HG03520 (cell line): ENCODE measurements around the gene PLEKHA4.
"Not testable (repeated sequence)": the region's sequence is repeated elsewhere in the genome, so short reads cannot be mapped to it uniquely, and the experiment has no call there.

ENCODE experiments used
- ATAC-seq: cut with Tn5 transposase; IDR thresholded peaks from one replicate; pipeline ENCODE4 v1.9.1; 2021; ENCODE audit warnings: mild to moderate bottlenecking, moderate library complexity; ENCODE audit not compliant: unreplicated experiment

Gene PLEKHA4

DNA sequence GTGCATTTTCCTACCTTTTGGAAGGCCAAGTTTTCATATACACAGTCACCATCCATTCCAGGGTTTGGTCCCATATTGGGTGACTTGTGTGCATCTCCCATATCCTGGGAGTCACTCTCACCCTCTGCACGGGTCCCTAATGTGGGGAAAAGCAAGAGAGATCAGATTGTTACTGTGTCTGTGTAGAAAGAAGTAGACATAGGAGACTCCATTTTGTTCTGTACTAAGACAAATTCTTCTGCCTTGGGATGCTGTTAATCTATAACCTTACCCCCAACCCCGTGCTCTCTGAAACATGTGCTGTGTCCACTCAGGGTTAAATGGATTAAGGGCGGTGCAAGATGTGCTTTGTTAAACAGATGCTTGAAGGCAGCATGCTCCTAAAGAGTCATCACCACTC lies 21.1 kb upstream of the PLEKHA4 start:
- not testable (repeated sequence) for ATAC-seq

GRCh38 chr19:48887861-48888612 lies 19.6 kb upstream of the PLEKHA4 start:
- no peak for ATAC-seq

DNA sequence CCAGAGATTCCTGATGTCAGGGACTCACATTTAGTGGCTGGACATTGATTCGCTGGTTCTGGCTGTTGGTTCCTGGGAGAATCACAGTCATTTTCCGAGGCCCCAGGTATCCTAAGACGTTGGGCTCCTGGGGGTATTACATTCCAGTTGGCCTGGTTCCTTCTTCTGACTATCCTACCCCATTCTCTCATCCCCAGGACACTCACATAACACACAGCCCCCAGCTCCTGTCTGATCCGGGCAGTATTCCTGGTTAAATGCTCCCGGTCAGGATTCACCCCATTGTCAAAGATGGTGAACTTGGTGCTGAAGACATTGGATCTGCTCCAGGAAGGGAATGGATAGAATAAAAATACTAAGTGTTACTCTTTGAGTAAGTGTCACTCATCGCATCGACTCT lies 15.3 kb upstream of the PLEKHA4 start:
- ATAC-seq, result no peak

DNA sequence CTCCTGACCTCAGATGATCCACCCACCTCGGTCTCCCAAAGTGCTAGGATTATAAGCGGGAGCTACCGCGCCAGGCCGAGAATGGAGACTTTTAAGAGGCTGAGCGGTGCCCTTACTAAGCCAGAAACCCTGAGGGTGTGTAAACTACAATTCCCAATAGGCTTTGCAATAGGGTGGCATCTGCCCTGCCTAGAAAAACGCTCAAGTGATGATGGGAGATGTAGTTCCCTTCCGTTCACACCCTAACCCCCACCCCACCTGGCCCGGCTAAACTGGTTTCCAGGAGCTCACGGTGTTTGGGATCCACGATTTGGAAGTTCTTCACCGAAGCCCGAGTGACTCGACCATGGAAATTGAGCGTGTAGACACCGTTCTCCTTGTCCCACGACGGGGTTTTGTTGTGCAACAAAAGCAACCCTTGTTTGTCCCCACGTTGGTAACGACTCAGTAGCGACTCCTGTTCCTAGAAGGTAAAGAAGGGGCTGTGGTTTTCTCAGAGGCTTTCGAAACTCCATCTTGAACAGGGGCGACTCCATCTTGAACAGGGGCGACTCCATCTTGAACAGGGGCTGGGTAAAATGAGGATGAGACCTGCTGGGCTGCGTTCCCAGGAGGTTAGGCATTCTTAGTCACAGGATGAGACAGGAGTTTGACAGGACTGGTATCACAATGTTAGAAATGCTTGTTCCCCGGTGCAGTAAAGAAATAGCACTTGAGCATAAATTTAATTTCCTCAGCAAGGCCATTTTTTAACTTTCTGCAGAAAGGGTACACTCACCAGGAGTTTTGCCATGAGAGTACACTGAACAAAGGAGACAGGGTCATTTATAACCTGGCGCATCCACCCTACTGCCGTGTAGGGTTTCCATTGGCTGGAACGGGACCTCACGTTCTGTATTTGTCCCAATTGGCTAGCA lies 13.6 kb upstream of the PLEKHA4 start:
- ATAC-seq, result no peak

DNA sequence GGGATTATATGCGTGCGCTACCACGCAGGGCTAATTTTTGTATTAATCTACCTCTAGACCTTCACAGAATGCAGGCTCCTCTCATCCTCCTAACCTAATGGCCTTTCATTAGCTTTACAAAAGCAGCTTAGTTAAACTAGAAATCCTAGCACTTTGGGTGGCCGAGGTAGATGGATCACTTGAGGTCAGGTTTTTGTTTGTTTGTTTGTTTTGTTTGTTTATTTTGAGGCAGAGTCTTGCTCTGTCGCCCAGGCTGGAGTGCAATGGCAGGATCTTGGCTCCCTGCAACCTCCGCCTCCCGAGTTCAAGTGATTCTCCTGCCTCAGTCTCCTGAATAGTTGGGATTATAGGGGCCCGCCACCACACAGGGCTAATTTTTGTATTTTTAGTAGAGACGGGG lies 11.3 kb upstream of the PLEKHA4 start:
- ATAC-seq, result not testable (repeated sequence)

DNA sequence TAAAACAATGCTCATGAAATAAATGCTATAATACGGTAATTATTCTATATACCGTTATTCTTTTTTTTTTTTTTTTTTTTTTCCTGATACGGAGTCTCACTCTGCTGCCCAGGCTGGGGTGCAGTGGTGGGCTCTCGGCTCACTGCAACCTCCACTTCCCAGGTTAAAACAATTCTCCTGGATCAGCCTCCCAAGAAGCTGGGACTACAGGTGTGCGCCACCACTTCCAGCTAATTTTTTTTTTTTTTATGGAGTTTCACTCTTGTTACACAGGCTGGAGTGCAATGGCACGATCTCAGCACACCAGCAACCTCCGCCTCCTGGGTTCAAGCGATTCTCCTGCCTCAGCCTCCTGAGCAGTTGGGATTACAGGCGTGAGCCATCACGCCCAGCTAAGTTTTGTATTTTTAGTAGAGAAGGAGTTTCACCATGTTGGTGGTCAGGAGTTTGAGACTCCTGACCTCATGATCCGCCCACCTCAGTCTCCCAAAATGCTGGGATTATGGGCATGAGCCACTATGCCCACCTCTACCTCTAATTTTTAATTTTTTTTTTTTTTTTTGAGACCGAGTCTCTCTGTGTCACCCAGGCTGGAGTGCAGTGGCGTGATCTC lies 10.7 kb upstream of the PLEKHA4 start:
- ATAC-seq, result no peak

DNA sequence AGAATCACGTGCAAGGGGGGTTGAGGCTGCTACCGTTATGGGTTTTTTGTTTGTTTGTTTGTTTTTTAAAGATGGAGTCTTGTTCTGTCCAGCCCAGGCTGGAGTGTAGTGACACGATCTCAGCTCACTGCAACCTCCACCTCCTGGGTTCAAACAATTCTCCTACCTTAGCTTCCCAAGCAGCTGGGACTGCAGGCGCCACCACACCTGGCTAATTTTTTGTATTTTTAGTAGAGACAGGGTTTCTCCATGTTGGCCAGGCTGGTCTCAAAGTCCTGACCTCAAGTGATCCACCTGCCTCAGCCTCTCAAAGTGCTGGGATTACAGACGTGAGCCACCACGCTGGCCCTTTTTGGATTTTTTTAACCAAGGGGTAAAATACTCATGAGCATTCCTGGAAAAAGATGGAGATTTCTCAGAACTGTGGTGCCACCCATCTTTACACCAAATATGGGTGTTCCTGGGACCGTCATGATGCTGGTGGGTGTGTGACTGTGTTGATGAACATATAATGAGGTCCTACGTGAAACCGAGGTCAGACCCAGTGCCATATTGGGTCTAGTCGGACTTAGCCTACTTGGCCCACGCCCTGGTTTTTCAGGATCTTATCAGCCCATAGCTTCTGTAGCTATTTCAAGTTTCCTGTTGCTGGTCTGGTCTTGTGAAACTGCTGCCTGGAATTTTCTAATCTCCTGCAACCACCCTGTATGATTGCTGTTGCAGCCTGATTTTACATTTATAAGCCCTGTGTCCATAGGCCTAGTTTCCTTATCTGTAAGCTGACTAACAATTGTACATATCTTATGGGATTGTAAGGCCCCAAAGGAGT lies 10.0 kb upstream of the PLEKHA4 start:
- ATAC-seq, result no peak

DNA sequence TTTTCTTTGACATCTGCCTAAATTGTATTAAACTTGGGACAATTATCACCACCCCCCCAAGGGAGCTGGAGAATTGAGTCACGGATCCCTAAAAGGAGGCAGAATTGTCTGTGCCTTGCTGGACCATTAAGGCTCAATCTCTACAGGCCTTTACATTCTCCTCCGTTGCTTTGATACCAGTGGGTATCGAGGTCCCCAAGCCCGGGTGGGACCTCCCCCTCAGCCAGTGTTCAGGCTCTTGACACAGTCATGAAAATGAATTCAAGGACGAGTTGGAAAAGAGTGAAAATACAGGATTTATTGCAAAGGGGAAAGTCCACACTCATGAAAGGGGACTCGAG lies 9.4 kb upstream of the PLEKHA4 start:
- ATAC-seq, result no peak

- ATAC-seq, result not testable (repeated sequence)
Observed at GRCh38 chr19:48876043-48876981, 7.9 kb upstream of the PLEKHA4 start.

DNA sequence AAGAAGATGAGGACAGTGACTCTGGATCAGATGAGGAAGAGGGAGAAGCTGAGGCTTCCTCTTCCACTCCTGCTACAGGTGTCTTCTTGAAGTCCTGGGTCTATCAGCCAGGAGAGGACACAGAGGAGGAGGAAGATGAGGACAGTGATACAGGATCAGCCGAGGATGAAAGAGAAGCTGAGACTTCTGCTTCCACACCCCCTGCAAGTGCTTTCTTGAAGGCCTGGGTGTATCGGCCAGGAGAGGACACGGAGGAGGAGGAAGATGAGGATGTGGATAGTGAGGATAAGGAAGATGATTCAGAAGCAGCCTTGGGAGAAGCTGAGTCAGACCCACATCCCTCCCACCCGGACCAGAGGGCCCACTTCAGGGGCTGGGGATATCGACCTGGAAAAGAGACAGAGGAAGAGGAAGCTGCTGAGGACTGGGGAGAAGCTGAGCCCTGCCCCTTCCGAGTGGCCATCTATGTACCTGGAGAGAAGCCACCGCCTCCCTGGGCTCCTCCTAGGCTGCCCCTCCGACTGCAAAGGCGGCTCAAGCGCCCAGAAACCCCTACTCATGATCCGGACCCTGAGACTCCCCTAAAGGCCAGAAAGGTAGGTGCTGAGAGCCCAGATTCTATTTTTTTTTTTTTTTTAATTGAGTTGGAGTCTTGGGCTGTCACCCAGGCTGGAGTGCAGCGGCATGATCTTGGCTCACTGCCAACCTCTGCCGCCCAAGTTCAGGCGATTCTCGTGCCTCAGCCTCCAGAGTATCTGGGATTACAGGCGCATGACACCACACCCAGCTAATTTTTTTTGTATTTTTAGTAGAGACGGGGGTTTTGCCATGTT lies 6.1 kb upstream of the PLEKHA4 start:
- ATAC-seq, result no peak

- no peak for ATAC-seq
Observed at GRCh38 chr19:48873476-48874302, 5.3 kb upstream of the PLEKHA4 start.

DNA sequence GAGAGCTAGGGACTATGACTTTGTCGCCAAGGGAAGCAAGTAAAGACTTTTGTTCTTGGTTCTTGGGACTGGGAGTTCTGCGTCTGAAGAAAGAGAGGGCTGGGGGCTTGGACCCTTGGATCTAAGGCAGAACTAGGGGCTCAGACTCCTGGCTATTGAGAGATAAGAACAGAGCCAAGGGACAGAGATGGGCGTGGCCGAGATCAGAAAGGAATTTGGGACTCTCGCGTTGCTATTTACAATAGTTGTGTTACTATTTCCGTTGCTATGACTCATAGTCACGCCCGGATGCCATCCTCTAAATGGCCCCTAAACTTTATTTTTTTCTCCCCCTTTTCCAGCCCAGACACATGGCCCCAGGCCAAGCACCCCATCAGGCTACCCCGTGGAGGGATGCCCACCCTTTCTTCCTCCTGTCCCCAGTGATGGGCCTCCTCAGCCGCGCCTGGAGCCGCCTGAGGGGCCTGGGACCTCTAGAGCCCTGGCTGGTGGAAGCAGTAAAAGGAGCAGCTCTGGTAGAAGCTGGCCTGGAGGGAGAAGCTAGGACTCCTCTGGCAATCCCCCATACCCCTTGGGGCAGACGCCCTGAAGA lies 4.6 kb upstream of the PLEKHA4 start:
- no peak for ATAC-seq

GRCh38 chr19:48872182-48872883 lies 3.9 kb upstream of the PLEKHA4 start, which contains the start of gene PPP1R15A:
Gene PPP1R15A (plus strand): TSS chr19:48872421. CDS start chr19:48873234, 813 bp downstream.
- ATAC-seq, result peak; percentile 46

DNA sequence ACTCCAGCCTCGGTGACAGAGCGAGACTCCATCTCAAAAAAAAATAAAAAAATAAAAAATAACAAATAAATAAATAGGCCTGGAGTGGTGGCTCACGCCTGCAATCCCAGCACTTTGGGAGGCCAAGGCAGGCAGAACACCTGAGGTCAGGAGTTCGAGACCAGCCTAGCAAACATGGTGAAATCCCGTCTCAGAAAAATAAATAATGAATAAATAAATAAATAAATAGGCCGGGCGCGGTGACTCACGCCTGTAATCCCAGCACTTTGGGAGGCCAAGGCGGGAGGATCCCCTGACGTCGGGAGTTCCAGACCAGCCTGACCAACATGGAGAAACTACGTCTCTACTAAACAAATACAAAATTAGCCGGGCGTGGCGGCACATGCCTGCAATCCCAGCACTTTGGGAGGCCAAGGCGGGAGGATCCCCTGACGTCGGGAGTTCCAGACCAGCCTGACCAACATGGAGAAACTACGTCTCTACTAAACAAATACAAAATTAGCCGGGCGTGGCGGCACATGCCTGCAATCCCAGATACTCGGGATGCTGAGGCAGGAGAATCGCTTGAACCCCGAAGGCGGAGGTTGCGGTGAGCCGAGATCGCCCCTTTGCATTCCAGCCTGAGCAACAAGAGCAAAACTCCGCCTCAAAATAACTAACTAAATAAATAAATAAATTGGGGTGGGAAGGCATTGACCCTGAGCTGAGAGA lies 3.2 kb upstream of the PLEKHA4 start:
- not testable (repeated sequence) for ATAC-seq

DNA sequence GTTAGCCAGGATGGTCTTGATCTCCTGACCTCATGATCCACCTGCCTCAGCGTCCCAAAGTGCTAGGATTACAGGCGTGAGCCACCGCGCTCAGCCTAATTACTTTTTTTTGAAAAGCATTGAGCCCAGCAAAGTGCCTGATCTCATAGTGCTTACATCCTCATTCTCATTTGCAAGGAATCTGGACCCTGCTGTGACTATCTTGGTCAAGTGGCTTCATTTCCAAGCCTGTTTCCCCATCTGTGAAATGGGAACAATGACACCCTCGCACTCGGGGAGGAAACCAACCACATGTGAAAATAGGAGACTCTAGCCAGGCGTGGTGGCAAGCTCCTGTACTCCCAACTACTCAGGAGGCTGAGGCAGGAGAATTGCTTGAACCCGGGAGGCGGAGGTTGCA lies 1.6 kb upstream of the PLEKHA4 start:
- ATAC-seq, result no peak

- ATAC-seq, result no peak
Observed at GRCh38 chr19:48867746-48868113, 687 bp downstream of the PLEKHA4 start.
